PFSK-1 (cell line): ENCODE data around the gene CCDC85C.

ENCODE experiments used
- FOXP2 ChIP-seq: optimal IDR thresholded peaks from 2 replicates; pipeline ENCODE3; 2011; ENCODE audit warnings: borderline replicate concordance, control low read depth, inconsistent platforms; ENCODE audit not compliant: insufficient read depth; ENCODE audit errors: extremely low read length, extremely low read depth
- POLR2AphosphoS5 ChIP-seq: IDR thresholded peaks from 2 replicates; pipeline ENCODE4 v1.6.1; 2012; ENCODE audit warnings: low read depth, mild to moderate bottlenecking, control low read depth, low read length, moderate library complexity
- REST ChIP-seq, 2 experiments: IDR thresholded peaks; 2 replicates each; pipeline versions ENCODE4 v1.6.1 to v1.8.0; 2011 to 2012; ENCODE audit warnings: low read depth in 2 of 2, low read length in 2 of 2, control low read depth in 1 of 2, inconsistent platforms in 1 of 2, mild to moderate bottlenecking in 1 of 2, moderate library complexity in 1 of 2; ENCODE audit not compliant: insufficient read depth in 1 of 2
- SIN3A ChIP-seq: IDR thresholded peaks from 2 replicates; pipeline ENCODE4 v1.6.1; 2012; ENCODE audit warnings: mild to moderate bottlenecking, low read length, moderate library complexity, borderline replicate concordance; ENCODE audit not compliant: insufficient read depth
- TAF1 ChIP-seq: IDR thresholded peaks from 2 replicates; pipeline ENCODE4 v1.6.1; 2012; ENCODE audit warnings: low read length, control low read depth, borderline replicate concordance; ENCODE audit not compliant: insufficient read depth

CCDC85C gene

GRCh38 chr14:99635116-99635515 lies 31.1 kb upstream of the CCDC85C start:
- TF ChIP-seq REST (IDR thresholded peaks at IDR 0.05; ENCODE audit: insufficient read depth in 1 of 2, low read depth in 2 of 2, low read length in 2 of 2) (no peak), SIN3A (no peak), TAF1 (no peak), POLR2AphosphoS5 (no peak), FOXP2 (no peak)

GRCh38 chr14:99634443-99634842 lies 30.4 kb upstream of the CCDC85C start:
- TF ChIP-seq TAF1 (no peak), POLR2AphosphoS5 (no peak), FOXP2 (no peak)

- no peak for TF ChIP-seq TAF1
- no peak for TF ChIP-seq SIN3A
- TF ChIP-seq POLR2AphosphoS5, result no peak
- no peak for TF ChIP-seq REST (IDR thresholded peaks at IDR 0.05; ENCODE audit: insufficient read depth in 1 of 2, low read depth in 2 of 2, low read length in 2 of 2)
- no peak for TF ChIP-seq FOXP2
These were observed 29.9 kb upstream of the CCDC85C start for GRCh38 chr14:99633918-99634317.

- TF ChIP-seq REST (IDR thresholded peaks at IDR 0.05; ENCODE audit: insufficient read depth in 1 of 2, low read depth in 2 of 2, low read length in 2 of 2) (no peak), SIN3A (no peak), POLR2AphosphoS5 (no peak), TAF1 (no peak), FOXP2 (no peak)
These were observed 29.1 kb upstream of the CCDC85C start for GRCh38 chr14:99633141-99633540.

GRCh38 chr14:99632410-99633035 lies 28.5 kb upstream of the CCDC85C start:
- TF ChIP-seq FOXP2 (no peak), TAF1 (no peak), POLR2AphosphoS5 (no peak), SIN3A (no peak), REST (IDR thresholded peaks at IDR 0.05; ENCODE audit: insufficient read depth in 1 of 2, low read depth in 2 of 2, low read length in 2 of 2) (no peak)
